22Rv1 (cell line): Measurements from ENCODE around the gene LATS2.

ENCODE experiments used
- ZFX ChIP-seq: fragments of 450-650 bp; IDR thresholded peaks from 2 replicates; pipeline ENCODE4 v1.6.1; 2017; ENCODE audit warnings: antibody characterized with exemption, borderline replicate concordance
- TF ChIP-seq, protein P1 (sequence below): fragments of 450-650 bp; IDR thresholded peaks from 2 replicates; pipeline ENCODE4 v1.5.1; 2017; ENCODE audit warnings: mild to moderate bottlenecking

DNA sequence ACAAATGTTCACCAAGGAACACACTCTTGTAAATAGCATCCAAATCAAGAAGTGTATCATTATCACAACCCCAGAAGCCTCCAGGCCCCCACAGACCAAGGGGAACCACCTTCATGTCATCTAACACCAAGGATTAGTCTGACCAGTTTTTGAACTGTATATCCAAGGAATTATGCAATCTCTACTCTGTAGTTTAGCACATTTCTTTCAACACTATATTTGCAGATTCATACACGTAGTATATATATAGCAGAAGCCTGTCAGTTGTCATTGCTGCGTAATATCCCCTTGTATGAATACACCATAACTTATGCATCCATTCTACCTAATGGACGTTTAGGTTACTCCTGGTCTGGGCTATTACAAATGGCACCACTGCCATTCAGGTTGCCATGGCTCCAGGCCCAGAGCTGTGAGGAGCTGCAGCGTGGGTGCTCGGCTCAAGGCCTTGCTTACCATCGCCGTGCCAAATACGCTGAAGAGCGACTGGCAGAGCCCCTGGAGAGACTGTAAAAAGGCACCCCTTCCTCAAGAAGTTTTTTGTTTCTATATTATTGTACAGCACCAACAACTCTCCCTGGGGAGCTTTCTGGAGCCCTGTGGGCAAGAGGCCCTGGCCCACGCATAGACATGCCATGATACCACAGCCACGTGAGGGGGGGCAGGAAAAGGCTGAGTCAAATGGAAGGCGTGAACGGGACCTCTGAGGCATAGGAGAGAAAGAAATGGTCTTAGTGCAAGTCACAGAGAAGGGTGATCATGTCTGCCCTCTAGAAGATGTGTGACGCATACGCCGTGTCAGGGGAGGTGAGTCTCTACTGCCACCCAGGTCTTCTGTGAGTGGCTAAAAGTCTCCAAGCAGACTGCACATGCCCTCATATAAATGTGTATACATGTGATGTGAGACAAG, 10.8 kb downstream of the LATS2 start:
- TF ChIP-seq, protein P1, sequence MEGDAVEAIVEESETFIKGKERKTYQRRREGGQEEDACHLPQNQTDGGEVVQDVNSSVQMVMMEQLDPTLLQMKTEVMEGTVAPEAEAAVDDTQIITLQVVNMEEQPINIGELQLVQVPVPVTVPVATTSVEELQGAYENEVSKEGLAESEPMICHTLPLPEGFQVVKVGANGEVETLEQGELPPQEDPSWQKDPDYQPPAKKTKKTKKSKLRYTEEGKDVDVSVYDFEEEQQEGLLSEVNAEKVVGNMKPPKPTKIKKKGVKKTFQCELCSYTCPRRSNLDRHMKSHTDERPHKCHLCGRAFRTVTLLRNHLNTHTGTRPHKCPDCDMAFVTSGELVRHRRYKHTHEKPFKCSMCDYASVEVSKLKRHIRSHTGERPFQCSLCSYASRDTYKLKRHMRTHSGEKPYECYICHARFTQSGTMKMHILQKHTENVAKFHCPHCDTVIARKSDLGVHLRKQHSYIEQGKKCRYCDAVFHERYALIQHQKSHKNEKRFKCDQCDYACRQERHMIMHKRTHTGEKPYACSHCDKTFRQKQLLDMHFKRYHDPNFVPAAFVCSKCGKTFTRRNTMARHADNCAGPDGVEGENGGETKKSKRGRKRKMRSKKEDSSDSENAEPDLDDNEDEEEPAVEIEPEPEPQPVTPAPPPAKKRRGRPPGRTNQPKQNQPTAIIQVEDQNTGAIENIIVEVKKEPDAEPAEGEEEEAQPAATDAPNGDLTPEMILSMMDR, result no peak
- no peak for TF ChIP-seq ZFX
